Endothelial cell of umbilical vein (primary cell): ENCODE results near the gene MDFIC. TPM values are rescaled to one million over a fixed set of nuclear protein-coding genes. Genes with fewer than 3 reads are reported as not detected.

Experiments used
- Bru-seq: library from RNA; stranded (reverse); fragments of 400-500 nt; gene quantifications from one replicate; lab custom pipeline; 2021; lab: Mats Ljungman, UMichigan
- BruChase-seq, 2 experiments: library from RNA; stranded (reverse); fragments of 400-500 nt; gene quantifications; one replicate each; lab custom pipeline; 2021; lab: Mats Ljungman, UMichigan
- BruUV-seq: library from RNA; stranded (reverse); fragments of 400-500 nt; replicated peaks from 2 replicates; lab custom pipeline; 2021; lab: Mats Ljungman, UMichigan
- CTCF ChIA-PET: fragments of 300-600, 350-600 bp; sonication (Branson Sonifier 250); formaldehyde crosslinking; loops from one replicate; lab custom pipeline; 2021; ENCODE audit warnings: antibody characterized with exemption, inconsistent platforms; lab: Charles Lee
- POLR2A ChIA-PET: fragments of 300-600, 350-600 bp; sonication (Branson Sonifier 250); formaldehyde crosslinking; loops from one replicate; lab custom pipeline; 2021; ENCODE audit warnings: antibody characterized with exemption, inconsistent platforms; lab: Charles Lee
- DNase-seq: peaks from one replicate; pipeline ENCODE4 v3.0.0-alpha.2; 2011; ENCODE audit warnings: low read depth, low spot score
- FAIRE-seq: peaks from 2 replicates; lab custom pipeline; 2011; peaks lifted over from hg19 to GRCh38; lab: Jason Lieb, UNC
- H2AFZ ChIP-seq: 2 replicates; pipeline ENCODE4 v1.6.0; 2012; ENCODE audit warnings: low read depth, low read length, control low read depth, inconsistent platforms
- H3K27ac ChIP-seq: 2 replicates; pipeline ENCODE4 v1.5.1; 2011; ENCODE audit warnings: low read depth, mild to moderate bottlenecking, control low read depth, low read length, moderate library complexity; ENCODE audit not compliant: insufficient read depth
- H3K27me3 ChIP-seq, 2 experiments: 2 replicates each; pipeline versions ENCODE4 v1.6.0 to v1.6.1; 2011; ENCODE audit warnings: low read length in 2 of 2, mixed read lengths in 1 of 2; ENCODE audit not compliant: control insufficient read depth in 2 of 2, insufficient read depth in 2 of 2
- H3K36me3 ChIP-seq, 2 experiments: 2 replicates in 1 of 2; 3 replicates in 1 of 2; pipeline ENCODE4 v1.5.1; 2011; ENCODE audit warnings: low read length in 2 of 2, mild to moderate bottlenecking in 1 of 2, moderate library complexity in 1 of 2; ENCODE audit not compliant: control insufficient read depth in 2 of 2, insufficient read depth in 2 of 2; ENCODE audit errors: extremely low read depth in 1 of 2
- H3K4me1 ChIP-seq: 3 replicates; pipeline ENCODE4 v1.5.1; 2011; ENCODE audit warnings: mild to moderate bottlenecking, low read length; ENCODE audit not compliant: control insufficient read depth, insufficient read depth; ENCODE audit errors: extremely low read depth
- H3K4me2 ChIP-seq: 2 replicates; pipeline ENCODE4 v1.6.1; 2011; ENCODE audit warnings: low read length, control low read depth, mixed read lengths; ENCODE audit not compliant: insufficient read depth
- H3K4me3 ChIP-seq, 3 experiments: fragments of 200-600 bp in 1 of 3; sonication (generic), shearing (Covaris generic) in 1 of 3; replicated peaks in 1 of 3; 2 replicates each; pipeline ENCODE4 v1.5.1; 2011 to 2016; ENCODE audit warnings: control low read depth in 3 of 3, low read length in 3 of 3, mild to moderate bottlenecking in 2 of 3, inconsistent platforms in 1 of 3, low read depth in 1 of 3, moderate library complexity in 1 of 3; ENCODE audit not compliant: insufficient read depth in 1 of 3
- H3K79me2 ChIP-seq: 2 replicates; pipeline ENCODE4 v1.6.0; 2012; ENCODE audit warnings: low read length, inconsistent platforms; ENCODE audit not compliant: control insufficient read depth, insufficient read depth
- H3K9ac ChIP-seq: replicated peaks from 2 replicates; pipeline ENCODE3; 2011; ENCODE audit warnings: low read length, control low read depth; ENCODE audit not compliant: insufficient read depth; ENCODE audit errors: extremely low read depth
- H3K9me1 ChIP-seq: replicated peaks from 3 replicates; pipeline ENCODE4 v1.6.0; 2011; ENCODE audit warnings: mild to moderate bottlenecking, low read length; ENCODE audit not compliant: control insufficient read depth, insufficient read depth; ENCODE audit errors: extremely low read depth
- H3K9me3 ChIP-seq: replicated peaks from 2 replicates; pipeline ENCODE4 v1.5.1; 2012; ENCODE audit warnings: low read length, inconsistent platforms; ENCODE audit not compliant: control insufficient read depth, insufficient read depth
- H4K20me1 ChIP-seq: replicated peaks from 2 replicates; pipeline ENCODE3; 2011; ENCODE audit warnings: mild to moderate bottlenecking, low read length; ENCODE audit not compliant: control insufficient read depth, insufficient read depth; ENCODE audit errors: extremely low read depth
- EZH2 ChIP-seq: IDR thresholded peaks from 2 replicates; pipeline ENCODE4 v1.6.1; 2012; ENCODE audit warnings: borderline replicate concordance, low read depth, mild to moderate bottlenecking, moderate library complexity, low read length, inconsistent platforms; ENCODE audit not compliant: severe bottlenecking
- FOS ChIP-seq: IDR thresholded peaks from 2 replicates; pipeline ENCODE4 v1.6.1; 2011; ENCODE audit warnings: mild to moderate bottlenecking, low read length, moderate library complexity, borderline replicate concordance; ENCODE audit not compliant: insufficient read depth
- GATA2 ChIP-seq: IDR thresholded peaks from 2 replicates; pipeline ENCODE4 v1.7.0; 2011; ENCODE audit warnings: low read depth, mild to moderate bottlenecking, moderate library complexity, mixed read lengths, low read length; ENCODE audit not compliant: insufficient read length, insufficient read depth
- POLR2A ChIP-seq: IDR thresholded peaks from 2 replicates; pipeline ENCODE4 v1.6.1; 2012; ENCODE audit warnings: low read depth, mild to moderate bottlenecking, control low read depth, low read length
- POLR2AphosphoS5 ChIP-seq: IDR thresholded peaks from 2 replicates; pipeline ENCODE4 v1.6.1; 2012; ENCODE audit warnings: low read depth, mild to moderate bottlenecking, control low read depth, low read length, moderate library complexity; ENCODE audit not compliant: insufficient read depth
- dilution Hi-C: fragments of 300-500 bp; cut with MboI; formaldehyde crosslinking; loops from one replicate; pipeline ENCODE4 v1.15.0; 2019; ENCODE audit warnings: low sequenced_read_pairs; ENCODE audit not compliant: extremely low pct_ligation_motif_present
- intact Hi-C: fragments of 100-400 bp; cut with micrococcal nuclease; formaldehyde crosslinking; loops from one replicate; pipeline ENCODE4 v1.10.0; 2022
- long read RNA-seq: library from polyadenylated mRNA; stranded (forward); transcript quantifications from one replicate; pipeline ENCODE4 v2.0.0, GENCODE V29; 2021
- polyA minus RNA-seq, 3 experiments: library from RNA; depleted of rRNA, polyadenylated mRNA; stranded (reverse); fragments of >200 nt; gene quantifications; 1 replicate in 1 of 3; 2 replicates in 2 of 3; pipeline ENCODE4 v1.2.3, GENCODE V29; 2011
- polyA plus RNA-seq, 4 experiments: library from polyadenylated mRNA; depleted of rRNA in 3 of 4; stranded (reverse) in 3 of 4; unstranded in 1 of 4; fragments of >200 nt; gene quantifications; 2 replicates each; pipeline versions ENCODE4 v1.2.1 to v1.2.3, GENCODE V29; 2011 to 2012; ENCODE audit warnings: missing spikeins in 1 of 4
- total RNA-seq: library from RNA; stranded (reverse); gene quantifications from 2 replicates; pipeline ENCODE4 v1.2.3, GENCODE V29; 2021

MDFIC gene
- total RNA-seq: 13.7 and 14.2 TPM in 2 replicates
- polyA plus RNA-seq: 4.0 and 6.5 TPM in 2 replicates
- polyA plus RNA-seq (2011; cell fraction: cytosol; rRNA removed): 7.1 and 8.2 TPM in 2 replicates
- 5.5 and 6.9 TPM in 2 replicates for polyA plus RNA-seq (2011; cell fraction: nucleus; rRNA removed)
- 7.8 and 13.1 TPM in 2 replicates for polyA plus RNA-seq (2012)
- polyA minus RNA-seq: 20.1 and 26.7 TPM in 2 replicates
- polyA minus RNA-seq (2011; cell fraction: cytosol; rRNA and poly(A)+ RNA removed): 27.8 TPM
- 7.7 and 16.2 TPM in 2 replicates for polyA minus RNA-seq (2011; cell fraction: nucleus; rRNA and poly(A)+ RNA removed)
- percentile 71 among the genes with signal in this experiment for Bru-seq, nascent RNA
- BruChase-seq, experiment 1, labeled RNA remaining after a 6-hour chase: percentile 59 among the genes with signal in this experiment
- percentile 54 among the genes with signal in this experiment for BruChase-seq, experiment 2, labeled RNA remaining after a 2-hour chase
- long read RNA-seq, full-length matches to known transcripts: 24 of 49 reads
- long read RNA-seq, partial matches to known transcripts: 7 of 49 reads
- long read RNA-seq, other reads (novel, unspliced or antisense): 18 of 49 reads

DNA sequence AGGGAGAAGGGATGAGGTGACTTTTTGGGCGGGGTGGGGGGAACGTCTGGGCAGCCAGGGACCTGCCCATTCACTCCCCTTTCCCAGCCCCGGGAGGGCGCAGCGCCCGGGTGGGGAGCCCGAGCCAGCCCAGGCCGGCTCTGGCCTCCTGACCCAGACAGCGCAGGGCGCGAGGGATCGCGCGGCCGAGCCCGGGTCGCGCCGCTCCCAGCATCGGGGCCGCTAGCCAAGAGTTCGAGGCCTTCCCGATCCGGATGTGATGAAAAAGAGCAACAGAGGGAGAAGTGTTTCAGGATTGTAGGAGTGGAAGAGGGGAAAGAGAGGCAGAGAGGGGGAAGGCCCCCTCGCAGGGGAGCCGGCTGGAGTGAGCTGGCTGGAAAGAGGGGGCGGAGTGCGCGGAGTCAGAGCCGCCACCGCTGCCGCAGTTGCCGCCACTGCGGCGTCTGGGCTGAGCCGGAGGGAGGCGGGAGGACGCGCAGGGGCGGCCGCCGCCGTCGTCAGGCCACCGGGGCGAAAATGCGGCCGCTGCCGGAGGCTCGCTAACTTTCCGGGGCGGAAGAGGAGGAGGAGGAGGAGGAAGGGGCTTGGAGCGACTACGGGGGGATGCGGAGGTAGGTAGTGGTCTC lies at the start of gene MDFIC:
Gene MDFIC, plus strand, starts transcription at position 69 of the 626 bp plus-strand sequence. CDS start 940 bp downstream, outside the sequence.
- FAIRE-seq (no peak), DNase-seq (peak; percentile 47)
- no TSS peak for BruUV-seq
- dilution Hi-C loops (no loop called here), intact Hi-C loops (loop anchor here (2.0 to 10.0 kb wide), 4 partner anchors 175 to 840 kb away; no protein-coding TSS in a partner anchor)
- H3K27me3 ChIP-seq: peaks cover 0 to 2% of the 10 kb centered on the region in 2 experiments
- peak within 1 kb of the TSS; percentile 58 for H3K27ac ChIP-seq
- no peaks in the 10 kb centered on the region for H3K36me3 ChIP-seq
- H4K20me1 ChIP-seq: no peaks in the 10 kb centered on the region
- no peak for TF ChIP-seq POLR2AphosphoS5
- no peak for TF ChIP-seq GATA2
- TF ChIP-seq POLR2A: peak; percentile 62
- TF ChIP-seq EZH2: no peak
- TF ChIP-seq FOS: peak; percentile 42
- no peaks in the 10 kb centered on the region for H3K9me3 ChIP-seq
- H3K4me3 ChIP-seq: peak within 1 kb of the TSS; percentile 60 to 96 (median 73)
- ChIA-PET CTCF (interaction anchor here (1.1 to 2.3 kb wide), 6 partner anchors 27 to 929 kb away, joined by 3 to 11 read pairs (median 6); no protein-coding TSS in a partner anchor), POLR2A (no interaction called here)
- peak within 1 kb of the TSS; percentile 93 for H2AFZ ChIP-seq
- H3K9me1 ChIP-seq: no peaks in the 10 kb centered on the region
- peak within 1 kb of the TSS; percentile 93 for H3K9ac ChIP-seq
- H3K4me2 ChIP-seq: peak within 1 kb of the TSS; percentile 76
- H3K79me2 ChIP-seq: no peaks in the 10 kb centered on the region
- peaks cover 3% of the 10 kb centered on the region for H3K4me1 ChIP-seq
